Sciatic nerve (tissue), 2 donors: ENCODE results near the gene ABCA7. TPM values are rescaled to one million over a fixed set of nuclear protein-coding genes. Genes with fewer than 3 reads are reported as not detected.
"Not testable (repeated sequence)": the region's sequence is repeated elsewhere in the genome, so short reads cannot be mapped to it uniquely, and the experiment has no call there.

ENCODE experiments used
- ATAC-seq: fragments of 200-7000 bp; cut with Tn5 transposase; one replicate; pipeline ENCODE4 v1.9.1; 2020; ENCODE audit warnings: mild to moderate bottlenecking, moderate library complexity
- DNase-seq: peaks from one replicate; pipeline ENCODE4 v3.0.0-alpha.2; 2020; ENCODE audit warnings: low spot score
- intact Hi-C: fragments of 100-400 bp; cut with DNase I; formaldehyde crosslinking; loops from one replicate; pipeline ENCODE4 v1.14.2; 2022
- total RNA-seq: library from RNA; stranded (reverse); fragmentation: NEBNext Ultra II Directional; extraction: Animal tissue kit (Norgen Biotek cat#: 25700); gene quantifications from one replicate; pipeline ENCODE4 v1.2.1, GENCODE V29; 2021
- donor health status: DM: no; HTN: no; CAD: no.
- donor health status: DM: no; HTN: no; CAD: no.

The ABCA7 gene
- total RNA-seq, 1 donor from 2014 or later: 17.3 TPM

DNA sequence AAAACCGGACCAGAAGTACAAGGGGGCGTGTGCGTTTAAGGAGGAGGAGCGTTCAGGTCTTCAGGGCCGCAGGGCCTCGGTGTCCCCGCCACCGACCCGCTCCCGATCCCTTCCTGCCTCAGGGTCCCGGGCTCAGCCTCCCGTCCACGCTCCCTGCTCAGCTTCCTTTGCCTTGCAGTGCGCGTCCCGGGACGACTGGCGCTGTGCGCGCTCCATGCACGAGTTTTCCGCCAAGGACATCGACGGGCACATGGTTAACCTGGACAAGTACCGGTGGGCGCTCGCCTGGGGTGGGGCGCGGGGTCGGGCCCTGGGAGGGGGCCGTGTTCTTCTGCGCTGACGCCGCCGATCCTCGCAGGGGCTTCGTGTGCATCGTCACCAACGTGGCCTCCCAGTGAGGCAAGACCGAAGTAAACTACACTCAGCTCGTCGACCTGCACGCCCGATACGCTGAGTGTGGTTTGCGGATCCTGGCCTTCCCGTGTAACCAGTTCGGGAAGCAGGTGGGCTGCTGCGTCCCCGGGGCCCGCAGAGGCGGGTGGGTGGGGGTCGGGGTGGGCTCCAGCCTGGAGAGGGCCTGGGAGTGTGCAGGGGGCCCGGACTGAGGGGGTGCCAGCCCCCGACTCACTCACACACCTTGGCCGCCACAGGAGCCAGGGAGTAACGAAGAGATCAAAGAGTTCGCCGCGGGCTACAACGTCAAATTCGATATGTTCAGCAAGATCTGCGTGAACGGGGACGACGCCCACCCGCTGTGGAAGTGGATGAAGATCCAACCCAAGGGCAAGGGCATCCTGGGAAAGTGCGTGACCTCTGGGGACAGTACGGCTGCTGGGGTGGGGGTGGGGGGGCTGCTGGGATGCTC, 65.3 kb downstream of the ABCA7 start:
- intact Hi-C loops: no loop called here
- no peak for ATAC-seq
- DNase-seq: no peak

DNA sequence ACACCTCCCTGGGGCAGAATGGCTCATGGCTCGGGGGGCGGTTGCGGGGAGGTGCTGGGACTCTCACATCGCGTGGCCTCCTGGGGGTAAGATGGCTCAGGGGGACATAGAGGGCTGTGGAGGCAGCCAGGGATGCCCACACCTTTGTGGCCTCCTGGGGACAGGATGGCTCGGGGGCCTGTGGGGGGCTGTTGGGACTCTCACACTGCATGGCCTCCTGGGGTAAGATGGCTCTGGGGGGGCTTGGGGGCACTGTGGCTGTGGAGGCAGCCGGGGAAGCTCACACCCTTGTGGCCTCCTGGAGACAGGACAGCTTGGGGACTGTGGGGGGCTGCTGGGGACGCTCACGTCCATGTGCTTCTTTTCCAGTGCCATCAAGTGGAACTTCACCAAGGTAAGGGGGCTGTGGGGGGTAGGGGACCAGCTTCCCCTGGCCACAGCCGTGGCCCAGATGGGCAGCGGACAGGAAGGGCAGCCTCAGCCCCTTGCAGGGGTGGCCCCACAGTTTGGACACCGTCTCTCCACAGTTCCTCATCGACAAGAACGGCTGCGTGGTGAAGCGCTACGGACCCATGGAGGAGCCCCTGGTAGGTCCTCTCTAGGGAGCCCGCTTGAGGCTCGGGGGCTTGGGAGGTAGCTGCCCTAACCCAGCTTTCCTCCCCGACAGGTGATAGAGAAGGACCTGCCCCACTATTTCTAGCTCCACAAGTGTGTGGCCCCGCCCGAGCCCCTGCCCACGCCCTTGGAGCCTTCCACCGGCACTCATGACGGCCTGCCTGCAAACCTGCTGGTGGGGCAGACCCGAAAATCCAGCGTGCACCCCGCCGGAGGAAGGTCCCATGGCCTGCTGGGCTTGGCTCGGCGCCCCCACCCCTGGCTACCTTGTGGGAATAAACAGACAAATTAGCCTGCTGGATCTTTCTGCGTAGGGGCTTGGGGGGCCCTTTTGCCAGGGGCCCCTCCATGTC, 66.2 kb downstream of the ABCA7 start:
- intact Hi-C loops: no loop called here
- no peak for DNase-seq
- ATAC-seq: no peak

DNA sequence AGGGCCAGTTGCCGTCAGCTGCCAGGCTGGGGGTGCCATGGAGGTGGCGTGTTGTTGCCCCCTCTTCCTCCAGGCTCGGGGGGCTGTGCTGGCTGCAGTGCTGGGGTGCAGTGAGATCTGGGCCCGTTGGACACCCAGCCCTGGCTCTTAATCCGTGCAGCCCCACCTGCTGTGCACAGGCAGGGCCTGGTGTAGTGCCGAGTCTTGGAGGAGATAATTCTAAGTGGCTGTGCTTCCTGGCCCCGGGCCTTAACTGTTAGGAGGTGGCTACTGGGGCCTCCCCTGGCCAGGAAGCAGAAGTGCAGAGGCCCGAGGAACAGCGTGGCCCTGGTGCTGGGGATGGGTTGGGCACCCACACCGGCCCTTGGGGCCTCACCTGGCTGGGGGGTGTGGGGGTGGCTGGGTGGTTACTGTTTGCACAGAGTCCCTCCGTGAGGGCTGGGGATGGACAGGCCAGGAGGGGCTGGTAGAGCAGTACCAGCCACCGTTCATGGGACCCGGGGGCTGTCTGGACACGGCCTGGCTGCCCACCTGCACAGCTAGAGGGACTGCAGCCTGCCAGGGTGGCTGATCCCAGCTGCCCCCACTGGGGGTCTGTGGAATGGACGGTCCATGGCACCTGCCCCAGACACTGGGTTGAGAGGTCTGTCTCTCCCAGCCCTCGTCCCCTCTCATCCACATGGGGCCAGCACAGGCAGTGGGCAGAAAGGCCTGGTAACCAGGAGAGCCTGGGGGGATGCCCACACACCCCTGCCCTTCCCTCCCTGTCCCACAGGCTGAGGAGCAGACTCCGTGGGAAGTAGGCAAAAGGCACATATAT, 67.1 kb downstream of the ABCA7 start:
- ATAC-seq (no peak), DNase-seq (no peak)
- intact Hi-C loops: no loop called here

DNA sequence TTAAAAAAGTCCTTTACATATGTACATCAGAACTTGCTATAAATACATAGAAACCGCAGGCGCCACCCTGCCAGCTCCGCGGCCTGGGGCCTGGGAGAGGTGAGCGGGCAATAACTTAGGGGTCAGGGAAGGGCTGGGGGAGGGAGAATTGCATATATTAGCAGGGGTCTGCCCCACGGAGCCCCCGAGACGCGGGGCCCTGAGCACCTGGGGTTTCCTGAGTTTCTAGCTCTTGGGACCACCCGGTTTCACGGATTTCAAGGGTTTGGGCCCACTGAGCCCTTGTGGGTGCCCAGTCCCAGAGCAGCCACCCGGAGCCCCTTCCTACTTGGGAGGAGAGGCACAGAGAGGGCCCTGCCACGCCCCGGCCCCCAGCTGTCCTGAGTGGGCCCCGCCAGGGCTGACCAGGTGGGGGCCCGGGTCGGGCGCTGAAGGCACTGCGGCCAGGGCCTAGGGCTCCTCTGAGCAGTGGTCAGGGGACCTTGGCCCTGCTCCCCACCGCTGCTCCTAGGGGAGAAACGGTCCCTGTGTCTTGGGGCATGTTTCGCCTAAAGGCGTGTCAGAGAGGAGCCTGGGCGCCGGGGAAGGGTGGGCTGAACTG, 67.9 kb downstream of the ABCA7 start:
- ATAC-seq (no peak), DNase-seq (no peak)
- intact Hi-C loops: no loop called here

DNA sequence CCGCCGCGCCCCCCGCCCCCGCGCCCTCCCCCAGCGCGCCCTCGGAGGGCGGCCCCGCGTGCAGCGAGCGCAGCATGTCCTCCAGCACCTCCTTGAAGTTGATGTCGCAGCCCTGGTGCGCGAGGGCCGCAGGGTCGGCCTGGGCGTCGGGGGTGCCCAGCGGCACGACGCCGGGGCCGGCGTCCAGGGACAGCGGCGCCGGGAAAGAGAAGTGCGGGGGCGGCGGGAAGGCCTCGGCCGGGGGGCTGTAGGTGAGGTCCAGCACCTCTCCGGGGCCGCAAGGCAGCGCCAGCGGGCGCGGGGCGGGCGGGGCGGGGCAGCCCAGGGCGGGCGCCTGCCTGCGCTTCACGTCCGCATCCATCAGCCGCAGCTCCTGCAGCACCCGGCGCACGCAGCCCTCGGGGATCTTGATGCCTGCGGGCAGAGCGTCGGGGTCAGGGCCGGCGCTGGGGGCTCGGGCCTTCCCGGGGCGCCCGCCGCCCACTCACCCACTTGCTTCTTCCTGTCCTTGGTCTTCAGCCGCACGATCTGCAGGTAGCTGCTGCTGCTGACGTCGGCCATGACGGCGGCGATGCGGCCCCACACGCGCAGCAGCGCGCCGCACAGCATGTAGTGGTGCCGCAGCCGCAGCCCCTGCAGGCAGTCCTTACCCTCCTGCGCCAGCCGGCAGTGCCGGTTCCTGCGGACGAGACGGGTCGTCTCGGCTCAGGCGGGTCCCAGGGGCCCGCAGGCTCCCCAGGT, 68.6 kb downstream of the ABCA7 start:
- ATAC-seq (no peak), DNase-seq (no peak)
- intact Hi-C loops: no loop called here

DNA sequence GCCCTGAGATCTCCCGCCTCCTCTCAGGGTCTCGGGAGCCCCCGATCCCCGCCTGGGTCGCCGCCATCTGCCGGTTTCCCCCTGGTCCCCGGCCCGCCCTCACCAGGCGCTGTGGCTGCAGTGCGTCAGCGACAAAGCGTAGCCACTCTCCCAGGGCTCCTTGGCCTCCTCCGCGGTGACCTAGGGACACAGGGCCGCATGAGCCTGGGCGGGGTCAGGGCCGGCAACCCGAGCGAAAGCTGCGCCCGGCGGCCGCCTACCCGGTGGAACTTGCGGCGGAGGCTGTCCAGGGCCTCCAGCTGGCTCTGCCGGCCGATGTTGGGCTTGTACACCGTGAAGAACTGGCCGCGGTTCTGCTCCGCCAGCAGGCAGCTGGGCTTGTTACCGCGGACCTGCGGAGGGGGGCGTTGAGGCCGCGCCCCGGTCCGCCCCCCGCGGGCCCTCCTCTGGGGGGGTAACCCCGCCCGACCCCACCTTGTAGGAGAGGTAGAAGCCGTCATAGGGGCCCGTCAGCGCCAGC, 69.2 kb downstream of the ABCA7 start:
- intact Hi-C loops: no loop called here
- ATAC-seq: no peak
- DNase-seq: no peak

DNA sequence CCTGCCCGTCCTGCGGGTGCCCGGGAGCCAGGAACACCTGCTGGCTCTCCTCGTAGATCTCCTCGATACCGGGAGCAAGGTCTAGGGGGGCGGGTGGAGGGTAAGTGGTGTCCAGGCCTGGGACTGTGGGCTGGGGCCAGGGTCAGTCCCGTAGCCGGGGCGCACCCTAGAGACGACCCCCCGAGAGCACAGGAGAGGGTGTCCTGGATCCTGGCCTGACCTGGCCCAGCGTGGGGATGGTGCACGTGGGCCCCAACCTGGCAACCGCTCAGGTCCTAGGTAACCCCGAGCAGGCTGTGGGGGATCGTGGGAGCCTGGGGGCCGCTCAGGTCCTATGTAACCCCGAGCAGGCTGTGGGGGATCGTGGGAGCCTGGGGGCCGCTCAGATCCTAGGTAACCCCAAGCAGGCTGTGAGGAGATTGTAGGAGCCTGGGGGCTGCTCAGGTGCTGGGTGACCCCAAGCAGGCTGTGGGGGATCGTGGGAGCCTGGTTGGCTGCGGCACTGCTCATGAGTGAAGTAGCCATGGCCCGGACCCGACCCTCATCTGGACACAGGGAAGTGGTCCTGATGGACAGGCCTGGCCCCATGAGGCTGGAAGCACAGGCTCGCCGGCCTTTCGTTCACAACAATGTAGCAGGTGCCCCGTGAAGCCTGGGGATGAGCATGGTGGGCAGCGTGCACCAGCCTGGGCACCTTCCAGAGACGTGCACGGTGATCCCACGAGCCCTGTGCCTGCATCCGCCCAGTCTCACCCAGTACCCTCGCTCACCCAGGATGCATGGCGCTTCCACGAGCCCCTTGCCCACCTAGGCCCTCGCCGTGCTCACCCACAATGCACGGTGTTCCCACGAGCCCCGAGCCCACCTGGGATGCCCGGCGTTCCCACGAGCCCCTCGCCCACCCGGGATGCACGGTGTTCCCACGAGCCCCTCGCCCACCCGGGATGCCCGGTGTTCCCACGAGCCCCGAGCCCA, 70.1 kb downstream of the ABCA7 start:
- no peak for DNase-seq
- intact Hi-C loops: loop anchor here (5.0 kb wide), 1 partner anchor 82 kb away; no protein-coding TSS in a partner anchor
- no peak for ATAC-seq

DNA sequence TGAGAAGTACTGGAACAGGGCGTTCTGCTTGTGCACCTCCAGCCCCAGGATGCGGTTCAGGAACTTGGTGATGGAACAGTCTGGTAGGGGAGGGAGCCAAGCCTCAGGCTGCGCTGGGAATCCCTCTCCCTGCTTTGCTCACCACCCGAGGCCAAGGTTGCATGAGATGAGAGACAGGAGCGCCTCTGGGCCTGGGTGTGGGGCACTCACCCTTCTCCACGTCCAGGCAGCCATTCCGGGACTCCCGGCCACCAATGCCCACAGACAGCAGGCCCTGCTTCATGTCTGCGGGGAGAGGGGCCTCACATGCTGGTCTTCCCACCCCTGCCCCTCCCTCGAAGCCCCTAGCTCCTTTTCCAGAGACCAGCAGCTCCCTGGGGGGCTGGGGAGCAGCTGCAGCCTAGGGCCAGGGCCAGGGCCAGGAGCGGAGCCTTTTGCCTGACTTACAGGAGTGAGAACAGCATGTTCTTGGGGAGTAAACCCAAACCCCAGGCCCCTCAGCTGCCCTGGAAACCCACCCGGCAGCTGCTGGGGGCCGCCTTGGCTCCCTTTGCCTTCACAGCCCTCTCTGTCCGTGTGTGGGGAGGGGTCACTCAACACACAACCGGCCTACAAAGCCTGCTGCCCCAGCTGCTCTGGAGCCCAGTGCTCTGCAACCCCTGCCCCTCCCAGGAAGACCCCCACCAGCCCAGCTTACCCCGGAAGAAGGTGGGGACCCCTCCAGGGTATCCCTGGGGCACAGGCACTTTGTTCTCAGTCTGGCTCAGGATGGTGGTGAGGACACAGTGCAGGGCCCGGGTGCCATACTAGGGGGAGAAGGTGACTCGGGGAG, 71.1 kb downstream of the ABCA7 start:
- DNase-seq: no peak
- no peak for ATAC-seq
- intact Hi-C loops: loop anchor here (5.0 kb wide), 1 partner anchor 81 kb away; no protein-coding TSS in a partner anchor

DNA sequence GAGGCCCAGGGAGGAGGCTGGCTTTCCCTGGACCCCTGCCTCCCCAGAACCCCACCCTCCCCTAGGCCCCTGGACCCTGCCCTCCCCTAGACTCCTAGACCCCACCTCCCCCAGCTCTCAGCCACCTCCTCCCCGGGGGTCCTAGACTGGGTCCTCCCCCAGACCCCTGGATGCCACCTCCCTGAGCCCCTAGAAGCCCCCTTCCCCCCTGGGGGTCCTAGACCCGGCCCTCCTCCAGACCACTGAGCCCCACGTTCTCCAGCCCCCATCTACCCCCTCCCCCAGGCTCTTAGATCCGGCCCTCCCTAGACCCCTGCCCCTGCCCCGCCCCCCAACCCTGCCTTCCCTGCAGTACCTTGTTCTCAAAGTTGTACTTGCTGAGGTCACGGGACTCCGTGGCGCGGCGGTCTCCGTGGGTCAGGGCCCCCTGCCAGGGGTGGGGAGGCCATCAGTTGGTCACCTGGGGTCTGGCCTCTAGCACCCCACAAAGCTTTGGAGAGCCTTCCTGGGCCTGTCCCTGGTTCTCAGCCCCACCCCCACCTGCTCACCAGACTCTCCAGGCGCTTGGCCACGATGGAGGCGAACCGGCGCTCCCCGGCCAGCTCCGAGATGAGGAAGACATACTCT, 71.8 kb downstream of the ABCA7 start:
- intact Hi-C loops: loop anchor here (5.0 kb wide), 1 partner anchor 81 kb away; no protein-coding TSS in a partner anchor

DNA sequence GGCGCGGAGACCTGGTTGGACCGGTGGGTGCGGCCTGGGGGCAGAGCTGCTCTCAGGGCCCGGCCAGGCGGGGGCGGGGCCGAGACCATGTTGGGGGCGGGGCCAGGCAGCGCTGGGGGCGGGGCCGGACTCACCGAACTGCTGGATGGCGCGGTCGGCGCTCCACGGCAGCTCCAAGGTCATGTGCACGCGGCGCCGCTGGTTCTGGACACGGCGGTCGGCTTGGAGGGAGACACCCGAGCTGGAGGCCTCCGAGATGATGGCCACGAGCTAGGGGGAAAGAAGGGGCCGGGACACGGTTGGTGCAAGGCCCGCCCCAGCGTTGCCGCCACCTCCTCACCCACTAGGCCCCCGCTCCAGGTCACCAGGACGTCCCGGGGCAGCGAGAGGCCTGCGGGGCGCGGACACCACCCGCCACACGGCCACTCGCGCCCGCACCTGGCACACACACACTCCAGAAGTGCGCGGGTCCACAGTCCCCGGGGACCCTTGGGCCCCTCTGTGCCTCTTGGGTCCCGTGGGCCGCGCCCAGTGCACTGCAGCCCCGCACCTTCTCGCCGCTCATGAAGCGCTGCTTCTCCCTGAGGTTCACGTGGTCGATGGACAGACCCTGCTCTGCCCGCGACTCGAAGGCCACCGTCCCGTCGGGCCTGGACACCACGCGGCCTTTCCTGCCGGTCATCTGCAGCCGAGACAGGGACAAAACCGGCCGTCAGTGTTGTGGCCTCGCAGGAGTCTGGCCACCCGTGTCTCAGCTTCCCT, 72.5 kb downstream of the ABCA7 start:
- ATAC-seq: peak; percentile 61

More for the DNA sequence above, 71.8 kb downstream of the ABCA7 start:
- ATAC-seq (no peak), DNase-seq (no peak)

DNA sequence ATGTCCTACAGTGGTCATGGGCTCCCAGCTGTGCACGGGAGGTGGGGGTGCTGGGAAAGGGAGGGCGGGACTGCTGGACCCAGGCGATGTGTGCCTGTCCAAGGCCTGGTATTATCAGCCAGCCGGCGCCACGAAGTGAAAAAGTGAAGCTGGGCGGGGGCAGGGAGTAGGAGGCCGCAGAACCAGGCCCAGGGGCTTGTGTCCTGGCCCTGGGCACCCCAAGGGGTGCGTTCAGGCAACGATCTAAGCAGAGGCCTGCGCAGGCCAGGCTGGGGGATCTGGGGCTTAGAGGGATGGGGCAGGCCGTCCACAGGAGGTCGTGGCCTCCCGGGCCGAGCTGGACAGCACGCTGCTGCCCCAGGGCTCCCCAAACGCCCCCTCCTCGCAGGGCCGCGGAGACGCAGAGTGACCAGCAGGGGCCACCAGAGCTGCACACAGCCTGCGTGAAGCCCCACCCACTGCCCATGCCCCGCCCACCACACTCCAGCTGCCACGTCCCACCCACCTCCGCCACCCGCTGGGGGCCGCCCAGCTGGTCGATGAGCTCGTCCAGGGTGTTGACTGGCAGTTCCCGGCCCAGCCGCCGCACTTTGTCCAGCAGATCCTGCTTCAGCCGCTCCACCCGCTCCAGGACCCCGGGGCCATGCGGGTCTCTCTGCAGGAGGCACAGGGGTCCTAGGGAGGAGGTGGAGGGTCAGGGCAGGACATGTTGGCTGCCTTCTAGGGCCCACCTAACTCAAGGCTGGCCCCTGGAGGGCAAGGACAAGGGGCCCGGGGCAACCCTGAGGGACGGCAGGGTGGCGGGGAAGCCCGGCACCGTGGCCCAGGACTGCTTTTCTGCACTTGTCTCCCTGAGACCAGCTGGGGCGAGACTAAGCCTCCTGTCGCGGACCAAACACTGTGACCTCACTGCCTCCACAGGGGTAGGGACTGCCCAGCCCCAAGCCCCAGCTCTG, 73.4 kb downstream of the ABCA7 start:
- peak; percentile 98 for DNase-seq
- peak; percentile 92 for ATAC-seq
- intact Hi-C loops: loop anchor here (5.0 kb wide), 1 partner anchor 79 kb away; no protein-coding TSS in a partner anchor

More for the DNA sequence above, 72.5 kb downstream of the ABCA7 start:
- intact Hi-C loops: loop anchor here (5.0 kb wide), 1 partner anchor 80 kb away; no protein-coding TSS in a partner anchor
- no peak for DNase-seq

DNA sequence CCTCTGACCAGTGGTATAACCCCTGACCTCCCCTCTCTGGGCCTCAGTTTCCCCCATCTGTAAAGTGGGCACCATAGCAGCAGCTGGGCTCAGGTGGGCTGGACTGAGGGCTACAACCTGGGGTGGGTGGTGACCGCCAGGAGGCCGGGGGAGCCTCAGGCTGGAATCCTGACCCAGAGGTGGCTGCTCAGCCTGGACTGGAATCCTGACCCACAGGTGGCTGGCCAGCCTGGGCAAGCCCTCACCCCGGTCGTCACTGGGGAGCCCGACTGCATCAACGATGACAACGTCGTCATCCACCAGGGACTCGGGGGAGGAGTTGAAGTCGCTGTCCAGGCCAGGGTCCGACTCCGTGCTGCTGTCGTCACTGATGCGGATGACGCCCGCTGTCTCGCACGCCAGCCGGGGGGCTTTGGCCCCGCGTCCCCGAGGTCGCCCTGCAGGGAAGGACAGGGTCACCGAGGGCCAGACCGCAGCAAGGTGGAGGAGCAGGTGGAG, 74.1 kb downstream of the ABCA7 start:
- DNase-seq (no peak), ATAC-seq (no peak)
- intact Hi-C loops: loop anchor here (5.0 kb wide), 1 partner anchor 78 kb away; no protein-coding TSS in a partner anchor

DNA sequence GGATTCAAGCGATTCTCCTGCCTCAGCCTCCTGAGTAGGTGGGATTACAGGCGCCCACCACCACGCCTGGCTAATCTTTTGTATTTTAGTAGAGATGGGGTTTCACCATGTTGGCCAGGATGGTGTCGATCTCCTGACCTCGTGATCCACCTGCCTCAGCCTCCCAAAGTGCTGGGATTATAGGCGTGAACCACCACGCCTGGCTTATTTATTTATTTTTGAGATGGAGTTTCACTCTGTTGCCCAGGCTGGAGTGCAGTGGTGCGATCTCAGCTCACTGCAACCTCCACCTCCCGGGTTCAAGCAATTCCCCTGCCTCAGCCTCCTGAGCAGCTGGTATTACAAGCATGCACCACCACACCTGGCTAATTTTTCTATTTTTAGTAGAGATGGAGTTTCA, 74.8 kb downstream of the ABCA7 start:
- not testable (repeated sequence) for ATAC-seq, DNase-seq
- intact Hi-C loops: loop anchor here (5.0 kb wide), 1 partner anchor 78 kb away; no protein-coding TSS in a partner anchor
